Measurements from ENCODE around the gene CLEC20A. TPM values are rescaled to one million over a fixed set of nuclear protein-coding genes. Genes with fewer than 3 reads are reported as not detected.

The CLEC20A gene
- total and polyA plus RNA-seq, 2 donors (not counting 1 experiment from before 2014, with no cell fraction given), result 4.9 to 5.2 TPM

GRCh38 chr1:178495158-178495557 lies 1.6 kb downstream of the CLEC20A start:
- Histone ChIP-seq H4K20me1 (ENCODE audit: control insufficient read depth, insufficient read depth, low read length, poor library complexity, severe bottlenecking) (no peaks in the 10 kb centered on the region), H2AFZ (ENCODE audit: insufficient read depth, low read depth, low read length, poor library complexity, severe bottlenecking) (no peak overlapping the region), H3K4me1 (ENCODE audit: control insufficient read depth in 2 of 2, insufficient read depth in 2 of 2, low read length in 2 of 2) (no peaks in the 10 kb centered on the region), H3K4me2 (replicated peaks; ENCODE audit: low read depth, low read length, poor library complexity, severe bottlenecking) (no peak overlapping the region), H3K27me3 (replicated peaks in 1 of 4; ENCODE audit: control extremely low read depth in 1 of 4, control insufficient read depth in 3 of 4, insufficient read depth in 4 of 4, low read length in 3 of 4) (no peaks in the 10 kb centered on the region), H3K4me3 (ENCODE audit: control extremely low read depth in 1 of 5, extremely low read depth in 1 of 5, insufficient read depth in 1 of 5, low read depth in 2 of 5, low read length in 4 of 5) (no peak overlapping the region), H3K9ac (ENCODE audit: low read length) (no peak overlapping the region), H3K27ac (ENCODE audit: low read length in 2 of 2) (no peak overlapping the region), H3K36me3 (replicated peaks in 1 of 2; ENCODE audit: control extremely low read depth in 1 of 2, control insufficient read depth in 1 of 2, extremely low read depth in 1 of 2, insufficient read depth in 2 of 2, low read length in 1 of 2) (no peaks in the 10 kb centered on the region), H3K79me2 (ENCODE audit: control insufficient read depth, insufficient read depth, low read length) (no peaks in the 10 kb centered on the region), H3K9me3 (ENCODE audit: control extremely low read depth in 1 of 3, control insufficient read depth in 2 of 3, insufficient read depth in 1 of 3, low read length in 2 of 3) (no peaks in the 10 kb centered on the region)
- ChIA-PET CTCF (interaction anchor here (1.3 to 1.7 kb wide), 2 partner anchors 9 to 13 kb away, joined by 4 to 5 read pairs; no protein-coding TSS in a partner anchor), POLR2A (no interaction called here)
- Mint-ChIP-seq H3K4me3 (no peak overlapping the region), H3K27ac (no peak overlapping the region), H3K4me1 (no peaks in the 10 kb centered on the region), H3K27me3 (no peaks in the 10 kb centered on the region), H3K9me3 (ENCODE audit: insufficient read depth) (no peaks in the 10 kb centered on the region)
- intact Hi-C loops (cut with micrococcal nuclease), result no loop called here
- TF ChIP-seq, protein P1, sequence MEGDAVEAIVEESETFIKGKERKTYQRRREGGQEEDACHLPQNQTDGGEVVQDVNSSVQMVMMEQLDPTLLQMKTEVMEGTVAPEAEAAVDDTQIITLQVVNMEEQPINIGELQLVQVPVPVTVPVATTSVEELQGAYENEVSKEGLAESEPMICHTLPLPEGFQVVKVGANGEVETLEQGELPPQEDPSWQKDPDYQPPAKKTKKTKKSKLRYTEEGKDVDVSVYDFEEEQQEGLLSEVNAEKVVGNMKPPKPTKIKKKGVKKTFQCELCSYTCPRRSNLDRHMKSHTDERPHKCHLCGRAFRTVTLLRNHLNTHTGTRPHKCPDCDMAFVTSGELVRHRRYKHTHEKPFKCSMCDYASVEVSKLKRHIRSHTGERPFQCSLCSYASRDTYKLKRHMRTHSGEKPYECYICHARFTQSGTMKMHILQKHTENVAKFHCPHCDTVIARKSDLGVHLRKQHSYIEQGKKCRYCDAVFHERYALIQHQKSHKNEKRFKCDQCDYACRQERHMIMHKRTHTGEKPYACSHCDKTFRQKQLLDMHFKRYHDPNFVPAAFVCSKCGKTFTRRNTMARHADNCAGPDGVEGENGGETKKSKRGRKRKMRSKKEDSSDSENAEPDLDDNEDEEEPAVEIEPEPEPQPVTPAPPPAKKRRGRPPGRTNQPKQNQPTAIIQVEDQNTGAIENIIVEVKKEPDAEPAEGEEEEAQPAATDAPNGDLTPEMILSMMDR (IDR thresholded peaks at IDR 0.05), result no peak
- TF ChIP-seq EZH2 (IDR thresholded peaks at IDR 0.05; ENCODE audit: borderline replicate concordance, insufficient read depth, low read depth, low read length, poor library complexity, severe bottlenecking), result no peak
- ATAC-seq (ENCODE audit: low read depth) (no peak), DNase-seq (no peak)
- WGBS (ENCODE audit: insufficient coverage), result 89% methylated on average over 1 of the region's 1 CpG

DNA sequence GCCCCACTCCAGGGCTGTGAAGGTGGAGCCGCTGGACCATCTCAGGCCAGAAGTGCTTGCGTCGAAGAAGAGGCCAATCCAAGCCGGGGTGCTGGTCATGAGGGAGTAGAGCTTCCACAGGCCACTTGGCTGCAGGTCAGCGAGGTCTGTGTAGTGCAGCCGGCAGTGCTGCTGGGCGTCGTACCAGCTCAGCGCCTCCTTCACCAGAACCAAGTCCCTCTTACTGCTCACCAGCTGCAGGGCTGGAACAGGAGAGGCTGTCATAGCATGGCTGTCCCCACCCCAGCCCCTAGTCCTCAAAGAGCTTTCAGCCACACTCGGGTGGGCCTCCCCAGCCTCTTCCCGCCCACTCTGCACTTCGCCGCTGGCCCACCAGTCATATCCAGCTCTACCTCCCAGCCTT lies 2.2 kb downstream of the CLEC20A start:
- H2AFZ ChIP-seq (ENCODE audit: insufficient read depth, low read depth, low read length, poor library complexity, severe bottlenecking), result no peak overlapping the region
- ChIA-PET CTCF (interaction anchor here (1.7 kb wide), 1 partner anchor 9 kb away, joined by 5 read pairs; no protein-coding TSS in a partner anchor), POLR2A (no interaction called here)
- no peaks in the 10 kb centered on the region for H3K9me3 ChIP-seq (ENCODE audit: control extremely low read depth in 1 of 3, control insufficient read depth in 2 of 3, insufficient read depth in 1 of 3, low read length in 2 of 3)
- 94% methylated on average over 13 of the region's 13 CpGs for WGBS (ENCODE audit: insufficient coverage)
- H3K9me3 Mint-ChIP-seq (ENCODE audit: insufficient read depth), result no peaks in the 10 kb centered on the region
- H3K9ac ChIP-seq (ENCODE audit: low read length), result no peak overlapping the region
- no peaks in the 10 kb centered on the region for H3K27me3 Mint-ChIP-seq
- H3K4me2 ChIP-seq (replicated peaks; ENCODE audit: low read depth, low read length, poor library complexity, severe bottlenecking), result no peak overlapping the region
- H3K36me3 ChIP-seq (replicated peaks in 1 of 2; ENCODE audit: control extremely low read depth in 1 of 2, control insufficient read depth in 1 of 2, extremely low read depth in 1 of 2, insufficient read depth in 2 of 2, low read length in 1 of 2), result no peaks in the 10 kb centered on the region
- H3K27me3 ChIP-seq (replicated peaks in 1 of 4; ENCODE audit: control extremely low read depth in 1 of 4, control insufficient read depth in 3 of 4, insufficient read depth in 4 of 4, low read length in 3 of 4), result no peaks in the 10 kb centered on the region
- H3K79me2 ChIP-seq (ENCODE audit: control insufficient read depth, insufficient read depth, low read length), result no peaks in the 10 kb centered on the region
- H3K4me1 ChIP-seq (ENCODE audit: control insufficient read depth in 2 of 2, insufficient read depth in 2 of 2, low read length in 2 of 2), result no peaks in the 10 kb centered on the region
- no peak overlapping the region for H3K4me3 ChIP-seq (ENCODE audit: control extremely low read depth in 1 of 5, extremely low read depth in 1 of 5, insufficient read depth in 1 of 5, low read depth in 2 of 5, low read length in 4 of 5)
- H4K20me1 ChIP-seq (ENCODE audit: control insufficient read depth, insufficient read depth, low read length, poor library complexity, severe bottlenecking), result no peaks in the 10 kb centered on the region
- no peak overlapping the region for H3K27ac ChIP-seq (ENCODE audit: low read length in 2 of 2)
- DNase-seq (no peak), ATAC-seq (ENCODE audit: low read depth) (no peak)
- intact Hi-C loops (cut with micrococcal nuclease), result no loop called here
- no peaks in the 10 kb centered on the region for H3K4me1 Mint-ChIP-seq
- TF ChIP-seq, protein P1 (IDR thresholded peaks at IDR 0.05), result no peak
- no peak for TF ChIP-seq EZH2 (IDR thresholded peaks at IDR 0.05; ENCODE audit: borderline replicate concordance, insufficient read depth, low read depth, low read length, poor library complexity, severe bottlenecking)
- H3K27ac Mint-ChIP-seq, result no peak overlapping the region
- no peak overlapping the region for H3K4me3 Mint-ChIP-seq
